Transverse colon (tissue), 4 donors: ENCODE data around the gene KSR1.

ENCODE experiments used
- POLR2A ChIP-seq: fragments of 450-650 bp; IDR thresholded peaks from one replicate; pipeline ENCODE4 v1.6.1; 2016; ENCODE audit warnings: antibody characterized with exemption, mild to moderate bottlenecking, moderate library complexity
- POLR2AphosphoS5 ChIP-seq, 3 donors: sonication (generic); formaldehyde crosslinking; IDR thresholded peaks; one replicate each; pipeline ENCODE4 v1.6.1; 2016; ENCODE audit warnings: antibody characterized with exemption in 3 of 3
- TF ChIP-seq, protein P1 (sequence below), 5 experiments: fragments of 200-600 bp in 3 of 5; fragments of 450-650 bp in 2 of 5; sonication (generic) in 3 of 5; IDR thresholded peaks; 1 replicate in 2 of 5; 2 replicates in 3 of 5; pipeline ENCODE4 v1.5.1; 2016 to 2017; ENCODE audit warnings: antibody characterized with exemption in 5 of 5, inconsistent platforms in 3 of 5, mild to moderate bottlenecking in 2 of 5, moderate library complexity in 1 of 5

- no peak for TF ChIP-seq POLR2A
- TF ChIP-seq, protein P1, sequence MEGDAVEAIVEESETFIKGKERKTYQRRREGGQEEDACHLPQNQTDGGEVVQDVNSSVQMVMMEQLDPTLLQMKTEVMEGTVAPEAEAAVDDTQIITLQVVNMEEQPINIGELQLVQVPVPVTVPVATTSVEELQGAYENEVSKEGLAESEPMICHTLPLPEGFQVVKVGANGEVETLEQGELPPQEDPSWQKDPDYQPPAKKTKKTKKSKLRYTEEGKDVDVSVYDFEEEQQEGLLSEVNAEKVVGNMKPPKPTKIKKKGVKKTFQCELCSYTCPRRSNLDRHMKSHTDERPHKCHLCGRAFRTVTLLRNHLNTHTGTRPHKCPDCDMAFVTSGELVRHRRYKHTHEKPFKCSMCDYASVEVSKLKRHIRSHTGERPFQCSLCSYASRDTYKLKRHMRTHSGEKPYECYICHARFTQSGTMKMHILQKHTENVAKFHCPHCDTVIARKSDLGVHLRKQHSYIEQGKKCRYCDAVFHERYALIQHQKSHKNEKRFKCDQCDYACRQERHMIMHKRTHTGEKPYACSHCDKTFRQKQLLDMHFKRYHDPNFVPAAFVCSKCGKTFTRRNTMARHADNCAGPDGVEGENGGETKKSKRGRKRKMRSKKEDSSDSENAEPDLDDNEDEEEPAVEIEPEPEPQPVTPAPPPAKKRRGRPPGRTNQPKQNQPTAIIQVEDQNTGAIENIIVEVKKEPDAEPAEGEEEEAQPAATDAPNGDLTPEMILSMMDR (IDR thresholded peaks at IDR 0.05) = no peak
- no peak for TF ChIP-seq POLR2AphosphoS5 (IDR thresholded peaks at IDR 0.05)
Measured at GRCh38 chr17:27616414-27616813, 160.2 kb downstream of the KSR1 start.
